Type B pancreatic cell (in vitro differentiated cells): ENCODE measurements around the gene ITCH. TPM values are rescaled to one million over a fixed set of nuclear protein-coding genes. Genes with fewer than 3 reads are reported as not detected.

ENCODE experiments used
- DNase-seq: peaks from one replicate; pipeline ENCODE4 v3.0.0; 2021; ENCODE audit warnings: mixed read lengths; ENCODE audit not compliant: unreplicated experiment; ENCODE audit errors: extremely low spot score
- H3K27ac Mint-ChIP-seq: 2 replicates; pipeline ENCODE4 v1.8.0; 2021; ENCODE audit warnings: mild to moderate bottlenecking, mixed read lengths
- H3K27me3 Mint-ChIP-seq: 2 replicates; pipeline ENCODE4 v1.8.0; 2021; ENCODE audit warnings: mixed read lengths
- H3K36me3 Mint-ChIP-seq: 2 replicates; pipeline ENCODE4 v1.8.0; 2021; ENCODE audit warnings: mixed read lengths
- H3K4me1 Mint-ChIP-seq: one replicate; pipeline ENCODE4 v1.8.0; 2021; ENCODE audit warnings: mixed read lengths; ENCODE audit not compliant: unreplicated experiment
- H3K4me3 Mint-ChIP-seq: 2 replicates; pipeline ENCODE4 v1.8.0; 2021; ENCODE audit warnings: mild to moderate bottlenecking, mixed read lengths
- H3K9me3 Mint-ChIP-seq: 2 replicates; pipeline ENCODE4 v1.8.0; 2021; ENCODE audit warnings: mixed read lengths
- microRNA-seq: library from miRNA; unstranded; fragments of <30 nt; microRNA quantifications from one replicate; pipeline ENCODE4, GENCODE V29; 2020
- total RNA-seq: library from RNA; stranded (reverse); gene quantifications from 2 replicates; pipeline ENCODE4 v1.2.1, GENCODE V29; 2021; ENCODE audit warnings: low replicate concordance
- TF ChIP-seq, protein P1 (sequence below): fragments of 200-600 bp; sonication (generic); conservative IDR thresholded peaks from 2 replicates; pipeline ENCODE4 v1.5.0; 2021; ENCODE audit warnings: antibody characterized with exemption, mild to moderate bottlenecking

Gene ITCH
- total RNA-seq, 1 donor from 2014 or later: 77.2 TPM

DNA sequence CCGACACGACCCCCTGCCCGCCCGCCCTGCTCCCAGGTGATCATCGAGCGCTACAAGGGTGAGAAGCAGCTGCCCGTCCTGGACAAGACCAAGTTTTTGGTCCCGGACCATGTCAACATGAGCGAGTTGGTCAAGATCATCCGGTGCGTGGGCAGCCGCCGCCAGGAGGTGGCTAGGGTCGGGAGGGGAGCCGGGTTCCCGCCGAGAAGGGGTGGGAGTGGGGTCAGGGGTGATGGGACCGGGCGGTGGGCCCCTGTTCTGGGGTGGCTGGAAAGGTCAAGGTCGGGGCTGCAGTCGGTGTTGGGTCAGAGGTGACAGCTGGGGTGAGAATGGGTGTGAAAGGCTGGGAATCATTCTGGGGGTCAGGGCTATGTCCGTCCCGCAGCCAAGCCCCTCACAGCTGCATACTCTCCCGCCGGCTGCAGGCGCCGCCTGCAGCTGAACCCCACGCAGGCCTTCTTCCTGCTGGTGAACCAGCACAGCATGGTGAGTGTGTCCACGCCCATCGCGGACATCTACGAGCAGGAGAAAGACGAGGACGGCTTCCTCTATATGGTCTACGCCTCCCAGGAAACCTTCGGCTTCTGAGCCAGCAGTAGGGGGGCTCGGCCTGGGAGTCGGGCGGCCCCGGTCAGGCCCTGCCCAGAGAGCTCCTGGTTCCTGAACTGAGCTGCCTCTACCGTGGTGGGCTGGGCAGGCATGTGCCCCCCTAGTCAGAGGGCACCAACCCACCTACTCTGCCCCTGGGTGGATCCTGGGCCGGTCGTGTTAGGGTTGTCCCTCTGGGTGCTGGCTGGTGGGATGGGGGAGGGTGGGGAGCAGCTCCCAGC lies 196.5 kb downstream of the ITCH start:
- Mint-ChIP-seq H3K4me1 (peaks cover 12% of the 10 kb centered on the region), H3K9me3 (no peaks in the 10 kb centered on the region), H3K27me3 (no peaks in the 10 kb centered on the region), H3K27ac (peak overlapping the region; percentile 90), H3K4me3 (peak overlapping the region; percentile 83), H3K36me3 (peaks cover 11% of the 10 kb centered on the region)
- TF ChIP-seq, protein P1, sequence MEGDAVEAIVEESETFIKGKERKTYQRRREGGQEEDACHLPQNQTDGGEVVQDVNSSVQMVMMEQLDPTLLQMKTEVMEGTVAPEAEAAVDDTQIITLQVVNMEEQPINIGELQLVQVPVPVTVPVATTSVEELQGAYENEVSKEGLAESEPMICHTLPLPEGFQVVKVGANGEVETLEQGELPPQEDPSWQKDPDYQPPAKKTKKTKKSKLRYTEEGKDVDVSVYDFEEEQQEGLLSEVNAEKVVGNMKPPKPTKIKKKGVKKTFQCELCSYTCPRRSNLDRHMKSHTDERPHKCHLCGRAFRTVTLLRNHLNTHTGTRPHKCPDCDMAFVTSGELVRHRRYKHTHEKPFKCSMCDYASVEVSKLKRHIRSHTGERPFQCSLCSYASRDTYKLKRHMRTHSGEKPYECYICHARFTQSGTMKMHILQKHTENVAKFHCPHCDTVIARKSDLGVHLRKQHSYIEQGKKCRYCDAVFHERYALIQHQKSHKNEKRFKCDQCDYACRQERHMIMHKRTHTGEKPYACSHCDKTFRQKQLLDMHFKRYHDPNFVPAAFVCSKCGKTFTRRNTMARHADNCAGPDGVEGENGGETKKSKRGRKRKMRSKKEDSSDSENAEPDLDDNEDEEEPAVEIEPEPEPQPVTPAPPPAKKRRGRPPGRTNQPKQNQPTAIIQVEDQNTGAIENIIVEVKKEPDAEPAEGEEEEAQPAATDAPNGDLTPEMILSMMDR: peak; percentile 32
- no peak for DNase-seq

DNA sequence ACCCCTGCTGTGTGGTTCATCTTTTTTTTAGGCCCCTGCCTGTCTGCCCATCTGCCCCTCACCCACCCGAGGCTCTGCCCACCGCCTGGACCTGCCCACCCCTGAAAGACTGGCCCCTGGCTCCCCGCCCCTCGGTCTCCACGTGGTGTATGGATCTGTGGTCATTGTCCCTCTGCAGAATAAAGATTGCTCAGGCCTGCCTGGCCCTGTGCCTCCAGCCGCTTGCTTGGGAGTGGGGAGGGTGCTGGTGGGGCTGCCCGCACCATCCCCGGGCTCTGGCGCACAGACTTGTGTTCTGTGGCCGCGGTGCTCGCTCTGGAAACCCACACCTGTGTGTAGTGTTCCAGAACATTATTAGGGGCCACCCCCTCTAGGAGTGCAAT lies 197.1 kb downstream of the ITCH start:
- DNase-seq: no peak
- peak overlapping the region; percentile 94 for H3K27ac Mint-ChIP-seq
- H3K27me3 Mint-ChIP-seq: no peaks in the 10 kb centered on the region
- peaks cover 11% of the 10 kb centered on the region for H3K36me3 Mint-ChIP-seq
- H3K9me3 Mint-ChIP-seq: no peaks in the 10 kb centered on the region
- peaks cover 12% of the 10 kb centered on the region for H3K4me1 Mint-ChIP-seq
- H3K4me3 Mint-ChIP-seq: peak overlapping the region; percentile 85
- TF ChIP-seq, protein P1: no peak

DNA sequence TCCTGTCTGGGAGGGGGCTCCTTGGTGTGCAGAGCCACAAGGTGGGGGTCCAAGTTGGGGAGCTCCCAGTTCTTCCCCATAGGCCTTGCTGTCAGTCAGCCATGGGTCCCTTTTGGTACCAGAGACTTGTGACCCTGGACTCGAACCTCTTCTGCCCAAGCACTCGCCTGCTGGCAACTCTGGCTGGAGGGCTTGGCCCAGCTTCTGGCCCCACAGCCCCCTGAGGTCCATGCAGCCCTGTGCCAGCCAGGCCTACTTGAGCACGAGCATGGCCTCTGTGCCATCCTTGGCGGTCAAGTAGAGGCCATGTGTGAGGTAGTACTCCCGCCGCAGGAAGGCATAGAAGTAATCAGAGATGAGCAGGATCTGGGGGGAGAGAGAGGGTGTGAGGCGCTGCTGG lies 197.5 kb downstream of the ITCH start:
- Mint-ChIP-seq H3K4me3 (no peak overlapping the region), H3K27me3 (no peaks in the 10 kb centered on the region), H3K36me3 (peaks cover 11% of the 10 kb centered on the region), H3K27ac (peak overlapping the region; percentile 94), H3K9me3 (no peaks in the 10 kb centered on the region), H3K4me1 (peaks cover 14% of the 10 kb centered on the region)
- TF ChIP-seq, protein P1: no peak
- DNase-seq: no peak

Small RNA genes within 50 kb of the gene (microRNA-seq; reads per million reads assigned to microRNA genes)
- gene MIR644A: not detected

Other genes with a start within 250 kb of the ITCH start
- 1.1 TPM in 1 of 2 replicates, not detected in the other for gene ASIP, start 121.8 kb upstream of the ITCH start, total RNA-seq
- gene AHCY, start 59.9 kb upstream of the ITCH start, total RNA-seq: 242 and 342 TPM in 2 replicates
- 164 and 201 TPM in 2 replicates for gene DYNLRB1, start 153.1 kb downstream of the ITCH start, total RNA-seq
- 83.9 and 85.2 TPM in 2 replicates for gene MAP1LC3A, start 195.4 kb downstream of the ITCH start, total RNA-seq